T-helper 22 cell (primary cell): ENCODE results near the gene SYNJ2.

Source experiments
- DNase-seq: peaks from one replicate; pipeline ENCODE4 v3.0.0-alpha.2; 2020; ENCODE audit warnings: low read depth

The SYNJ2 gene

GRCh38 chr6:158011478-158011920 is 29.8 kb downstream of the SYNJ2 start:
- DNase-seq, result no peak

- no peak for DNase-seq
Measured at GRCh38 chr6:158011980-158012566, 30.4 kb downstream of the SYNJ2 start.

GRCh38 chr6:158013904-158014504 is 32.3 kb downstream of the SYNJ2 start:
- DNase-seq, result no peak

- no peak for DNase-seq
Measured at GRCh38 chr6:158014505-158015187, 33.0 kb downstream of the SYNJ2 start.

- DNase-seq, result no peak
Measured at GRCh38 chr6:158015188-158015506, 33.5 kb downstream of the SYNJ2 start.

- DNase-seq, result no peak
Measured at GRCh38 chr6:158016571-158017383, 35.1 kb downstream of the SYNJ2 start.

- no peak for DNase-seq
Measured at GRCh38 chr6:158017621-158018040, 36.0 kb downstream of the SYNJ2 start.

- DNase-seq, result no peak
Measured at GRCh38 chr6:158018041-158018771, 36.5 kb downstream of the SYNJ2 start.

- DNase-seq, result no peak
Measured at GRCh38 chr6:158018851-158019361, 37.2 kb downstream of the SYNJ2 start.

- DNase-seq, result no peak
Measured at GRCh38 chr6:158019416-158019815, 37.8 kb downstream of the SYNJ2 start.

GRCh38 chr6:158020272-158020711 is 38.6 kb downstream of the SYNJ2 start:
- no peak for DNase-seq

- DNase-seq, result no peak
Measured at GRCh38 chr6:158020811-158021210, 39.1 kb downstream of the SYNJ2 start.

- no peak for DNase-seq
Measured at GRCh38 chr6:158021376-158021775, 39.7 kb downstream of the SYNJ2 start.

GRCh38 chr6:158021814-158022748 is 40.4 kb downstream of the SYNJ2 start:
- DNase-seq, result no peak

- DNase-seq, result no peak
Measured at GRCh38 chr6:158022749-158023596, 41.3 kb downstream of the SYNJ2 start.

GRCh38 chr6:158023597-158023939 is 41.9 kb downstream of the SYNJ2 start:
- DNase-seq, result no peak

- no peak for DNase-seq
Measured at GRCh38 chr6:158024566-158025297, 43.1 kb downstream of the SYNJ2 start.

GRCh38 chr6:158026054-158026900 is 44.6 kb downstream of the SYNJ2 start:
- DNase-seq, result peak; percentile 83
